Activated CD8-positive, alpha-beta memory T cell treated with anti-CD3 and anti-CD28 coated beads, Interleukin-2, amount 50 U/mL, for 1 hour (primary cell): ENCODE results near the gene SOX8.
"Not testable (repeated sequence)": the region's sequence is repeated elsewhere in the genome, so short reads cannot be mapped to it uniquely, and the experiment has no call there.

ENCODE experiments used
- DNase-seq: peaks from one replicate; pipeline ENCODE4 v3.0.0-alpha.2; 2020; ENCODE audit errors: extremely low read depth

Gene SOX8

GRCh38 chr16:1025183-1025809 lies 43.7 kb downstream of the SOX8 start:
- not testable (repeated sequence) for DNase-seq

GRCh38 chr16:1026057-1026783 lies 44.6 kb downstream of the SOX8 start:
- DNase-seq = no peak

- DNase-seq = no peak
These were observed 45.4 kb downstream of the SOX8 start for GRCh38 chr16:1026784-1027500.

GRCh38 chr16:1027501-1027815 lies 45.9 kb downstream of the SOX8 start:
- no peak for DNase-seq

GRCh38 chr16:1028056-1028455 lies 46.5 kb downstream of the SOX8 start:
- DNase-seq = no peak

GRCh38 chr16:1028524-1029258 lies 47.1 kb downstream of the SOX8 start:
- DNase-seq = no peak

- DNase-seq = no peak
These were observed 47.6 kb downstream of the SOX8 start for GRCh38 chr16:1029259-1029545.

- no peak for DNase-seq
These were observed 48.9 kb downstream of the SOX8 start for GRCh38 chr16:1030473-1030901.

GRCh38 chr16:1031666-1032065 lies 50.1 kb downstream of the SOX8 start:
- DNase-seq = no peak

- no peak for DNase-seq
These were observed 51.0 kb downstream of the SOX8 start for GRCh38 chr16:1032607-1033006.

GRCh38 chr16:1033128-1033679 lies 51.6 kb downstream of the SOX8 start:
- no peak for DNase-seq

GRCh38 chr16:1034230-1035065 lies 52.9 kb downstream of the SOX8 start:
- DNase-seq = no peak

- no peak for DNase-seq
These were observed 53.5 kb downstream of the SOX8 start for GRCh38 chr16:1035066-1035415.

GRCh38 chr16:1036166-1036565 lies 54.6 kb downstream of the SOX8 start:
- DNase-seq = no peak
